Loucy (cell line): Measurements from ENCODE around the gene ANO6.

Source experiments
- H2AFZ ChIP-seq: fragments of 200-600 bp; sonication (generic); 2 replicates; pipeline ENCODE4 v1.6.0; 2016; ENCODE audit warnings: antibody characterized with exemption, mild to moderate bottlenecking, low read length, moderate library complexity
- H3F3A ChIP-seq: fragments of 200-600 bp; 2 replicates; pipeline ENCODE4 v1.6.0; 2016; ENCODE audit warnings: antibody characterized with exemption, low read depth, mild to moderate bottlenecking
- H3K27me3 ChIP-seq: fragments of 200-600 bp; sonication (generic); 2 replicates; pipeline ENCODE4 v1.6.1; 2014; ENCODE audit warnings: low read length, mild to moderate bottlenecking; ENCODE audit not compliant: insufficient read depth, poor library complexity, severe bottlenecking
- H3K36me3 ChIP-seq: fragments of 200-600 bp; sonication (generic); 2 replicates; pipeline ENCODE4 v1.6.1; 2016; ENCODE audit warnings: low read length; ENCODE audit not compliant: insufficient read depth
- H3K4me1 ChIP-seq: fragments of 200-600 bp; sonication (generic); 2 replicates; pipeline ENCODE4 v1.5.1; 2014; ENCODE audit warnings: low read length, mild to moderate bottlenecking; ENCODE audit not compliant: insufficient read depth, poor library complexity, severe bottlenecking
- H3K4me2 ChIP-seq: fragments of 200-600 bp; sonication (generic); 2 replicates; pipeline ENCODE4 v1.6.0; 2014; ENCODE audit warnings: antibody characterized with exemption, low read length, low read depth, mild to moderate bottlenecking; ENCODE audit not compliant: poor library complexity, severe bottlenecking
- H3K4me3 ChIP-seq: fragments of 200-600 bp; sonication (generic); 2 replicates; pipeline ENCODE4 v1.5.1; 2014; ENCODE audit warnings: low read length, mild to moderate bottlenecking, mixed read lengths; ENCODE audit not compliant: poor library complexity, severe bottlenecking
- H3K79me2 ChIP-seq: fragments of 200-600 bp; sonication (generic); 2 replicates; pipeline ENCODE4 v1.6.1; 2014; ENCODE audit warnings: low read length; ENCODE audit not compliant: insufficient read depth
- H3K9ac ChIP-seq: fragments of 200-600 bp; sonication (generic); 2 replicates; pipeline ENCODE4 v1.6.0; 2014; ENCODE audit warnings: mild to moderate bottlenecking, low read depth, low read length, moderate library complexity; ENCODE audit not compliant: poor library complexity, severe bottlenecking
- H3K9me2 ChIP-seq: fragments of 200-600 bp; sonication (generic); replicated peaks from 2 replicates; pipeline ENCODE4 v1.6.1; 2016; ENCODE audit warnings: low read depth, low read length, mixed read lengths
- H3K9me3 ChIP-seq: fragments of 200-600 bp; sonication (generic); 2 replicates; pipeline ENCODE4 v1.6.1; 2014; ENCODE audit warnings: mild to moderate bottlenecking, antibody characterized with exemption, low read length, low read depth; ENCODE audit not compliant: insufficient read depth
- H4K20me1 ChIP-seq: fragments of 200-600 bp; sonication (generic); 2 replicates; pipeline ENCODE4 v1.6.0; 2014; ENCODE audit warnings: antibody characterized with exemption, low read length, mild to moderate bottlenecking; ENCODE audit not compliant: insufficient read depth, poor library complexity, severe bottlenecking
- EZH2phosphoT487 ChIP-seq: fragments of 200-600 bp; IDR thresholded peaks from 2 replicates; pipeline ENCODE4 v1.6.1; 2018; ENCODE audit warnings: antibody characterized with exemption, mild to moderate bottlenecking, moderate library complexity, borderline replicate concordance
- TF ChIP-seq, protein P1 (sequence below): fragments of 200-600 bp; sonication (generic); conservative IDR thresholded peaks from 2 replicates; pipeline ENCODE4 v1.5.1; 2014; ENCODE audit warnings: mild to moderate bottlenecking, antibody characterized with exemption, low read length

The ANO6 gene

DNA sequence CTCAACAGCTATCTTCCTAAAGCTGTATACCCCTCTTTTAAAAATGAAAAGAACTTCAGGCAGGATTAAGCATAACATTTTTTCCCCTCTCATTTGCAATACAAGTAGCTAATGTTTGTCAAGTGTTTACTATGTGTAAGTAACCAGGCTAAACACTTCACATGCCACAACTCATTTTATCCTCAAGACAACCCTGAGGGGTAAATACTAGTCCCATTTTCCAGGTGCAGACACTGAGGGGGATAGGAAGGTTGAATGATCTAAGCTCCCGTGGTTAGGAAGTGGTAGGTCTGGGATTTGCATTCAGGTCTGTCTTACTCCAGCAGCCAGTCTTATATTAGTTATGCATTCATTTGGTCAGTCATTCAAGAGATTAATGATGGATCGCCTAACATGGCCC lies 70.7 kb downstream of the ANO6 start:
- Histone ChIP-seq H3K9me2 (no peaks in the 10 kb centered on the region), H2AFZ (no peak overlapping the region), H3F3A (no peaks in the 10 kb centered on the region), H3K36me3 (peaks cover under 1% of the 10 kb centered on the region; the same call in 1 of the 2 replicates), H3K4me3 (no peak overlapping the region), H3K9me3 (no peaks in the 10 kb centered on the region), H3K27me3 (no peaks in the 10 kb centered on the region), H3K9ac (no peak overlapping the region), H3K4me2 (no peak overlapping the region), H3K4me1 (no peaks in the 10 kb centered on the region), H3K79me2 (0 out of 2 replicates have a peak, but pooled peaks cover 13% of the 10 kb centered on the region), H4K20me1 (no peaks in the 10 kb centered on the region)
- no peak for TF ChIP-seq EZH2phosphoT487
- TF ChIP-seq, protein P1, sequence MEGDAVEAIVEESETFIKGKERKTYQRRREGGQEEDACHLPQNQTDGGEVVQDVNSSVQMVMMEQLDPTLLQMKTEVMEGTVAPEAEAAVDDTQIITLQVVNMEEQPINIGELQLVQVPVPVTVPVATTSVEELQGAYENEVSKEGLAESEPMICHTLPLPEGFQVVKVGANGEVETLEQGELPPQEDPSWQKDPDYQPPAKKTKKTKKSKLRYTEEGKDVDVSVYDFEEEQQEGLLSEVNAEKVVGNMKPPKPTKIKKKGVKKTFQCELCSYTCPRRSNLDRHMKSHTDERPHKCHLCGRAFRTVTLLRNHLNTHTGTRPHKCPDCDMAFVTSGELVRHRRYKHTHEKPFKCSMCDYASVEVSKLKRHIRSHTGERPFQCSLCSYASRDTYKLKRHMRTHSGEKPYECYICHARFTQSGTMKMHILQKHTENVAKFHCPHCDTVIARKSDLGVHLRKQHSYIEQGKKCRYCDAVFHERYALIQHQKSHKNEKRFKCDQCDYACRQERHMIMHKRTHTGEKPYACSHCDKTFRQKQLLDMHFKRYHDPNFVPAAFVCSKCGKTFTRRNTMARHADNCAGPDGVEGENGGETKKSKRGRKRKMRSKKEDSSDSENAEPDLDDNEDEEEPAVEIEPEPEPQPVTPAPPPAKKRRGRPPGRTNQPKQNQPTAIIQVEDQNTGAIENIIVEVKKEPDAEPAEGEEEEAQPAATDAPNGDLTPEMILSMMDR = no peak

DNA sequence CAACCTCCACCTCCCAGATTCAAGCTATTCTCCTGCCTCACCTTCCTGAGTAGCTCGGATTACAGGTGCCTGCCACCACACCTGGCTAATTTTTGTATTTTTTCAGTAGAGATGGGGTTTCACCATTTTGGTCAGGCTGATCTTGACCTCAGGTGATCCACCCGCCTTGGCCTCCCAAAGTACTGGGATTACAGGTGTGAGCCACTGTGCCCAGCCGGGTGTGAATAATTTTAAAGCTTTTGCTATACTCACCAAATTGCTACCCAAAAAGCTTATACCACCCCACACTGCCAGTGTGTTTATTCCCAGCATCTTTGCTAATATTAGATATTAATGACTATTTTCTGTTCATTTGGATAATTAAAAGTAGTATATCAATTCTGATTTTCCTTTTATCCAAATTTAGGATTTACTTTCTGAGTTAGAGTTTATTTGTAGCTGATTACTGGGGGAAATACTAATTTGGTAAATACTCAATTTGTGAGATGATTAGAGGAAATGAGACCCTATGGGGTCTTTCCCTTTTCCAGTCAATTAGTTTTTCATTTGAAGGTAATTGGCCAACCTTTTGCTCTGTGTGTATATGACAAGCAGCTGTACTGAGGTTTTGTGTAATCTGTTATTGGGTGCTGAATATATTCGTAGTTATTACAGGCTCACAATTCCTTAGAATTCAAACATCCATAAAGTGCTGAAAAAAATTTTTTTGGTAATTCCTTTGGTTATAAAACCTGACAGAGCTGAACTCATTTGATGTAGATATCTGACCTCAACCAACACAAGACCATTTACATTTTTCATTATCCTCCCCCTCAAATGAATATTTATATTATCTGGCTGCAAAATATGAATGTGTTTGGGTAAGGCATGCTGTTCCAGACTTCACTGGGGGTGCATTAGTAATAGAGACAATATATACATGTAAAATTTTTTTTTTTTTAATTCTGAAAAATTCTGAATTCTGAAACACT lies 73.6 kb downstream of the ANO6 start:
- no peak for TF ChIP-seq EZH2phosphoT487
- TF ChIP-seq, protein P1 = no peak
- Histone ChIP-seq H3K4me2 (no peak overlapping the region), H3K4me3 (no peak overlapping the region), H2AFZ (no peak overlapping the region), H3K9ac (no peak overlapping the region), H3K79me2 (no peaks in the 10 kb centered on the region), H4K20me1 (no peaks in the 10 kb centered on the region), H3K9me3 (no peaks in the 10 kb centered on the region), H3F3A (no peaks in the 10 kb centered on the region), H3K36me3 (no peaks in the 10 kb centered on the region), H3K4me1 (no peaks in the 10 kb centered on the region), H3K27me3 (no peaks in the 10 kb centered on the region), H3K9me2 (no peaks in the 10 kb centered on the region)

DNA sequence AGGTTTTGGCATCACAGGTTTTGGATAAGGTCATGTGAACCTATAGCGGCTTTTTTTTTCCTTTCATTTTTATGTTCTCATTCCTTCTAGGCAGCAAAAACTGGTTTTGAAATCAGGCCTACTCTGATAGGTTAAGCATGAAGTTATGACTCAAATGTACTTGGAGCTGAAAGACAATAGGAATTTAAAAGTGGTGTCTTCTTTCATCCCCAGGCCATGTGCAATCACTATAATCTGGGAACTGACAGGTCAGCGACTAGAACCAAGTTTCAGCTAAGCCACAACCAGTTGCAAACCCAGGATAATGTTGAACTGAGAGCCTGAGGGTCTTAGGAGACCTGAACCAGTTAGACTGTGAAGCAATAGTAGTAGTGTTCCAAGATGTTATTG lies 74.3 kb downstream of the ANO6 start:
- Histone ChIP-seq H4K20me1 (no peaks in the 10 kb centered on the region), H3K4me3 (no peak overlapping the region), H3K9me2 (no peaks in the 10 kb centered on the region), H3K36me3 (no peaks in the 10 kb centered on the region), H2AFZ (no peak overlapping the region), H3K4me2 (no peak overlapping the region), H3K79me2 (no peaks in the 10 kb centered on the region), H3K9ac (no peak overlapping the region), H3F3A (no peaks in the 10 kb centered on the region), H3K9me3 (no peaks in the 10 kb centered on the region), H3K4me1 (no peaks in the 10 kb centered on the region), H3K27me3 (no peaks in the 10 kb centered on the region)
- TF ChIP-seq EZH2phosphoT487 = no peak
- TF ChIP-seq, protein P1 = no peak
